Astrocyte (in vitro differentiated cells and primary cell): Measurements from ENCODE around the gene RPGR. TPM values are rescaled to one million over a fixed set of nuclear protein-coding genes. Genes with fewer than 3 reads are reported as not detected.

Experiments
- DNase-seq: peaks from one replicate; pipeline ENCODE4 v3.0.0-alpha.2; 2010; ENCODE audit warnings: low read depth
- FAIRE-seq: peaks from 2 replicates; lab custom pipeline; 2011; peaks lifted over from hg19 to GRCh38; lab: Jason Lieb, UNC
- H2AFZ ChIP-seq: 2 replicates; pipeline ENCODE4 v1.6.0; 2012; ENCODE audit warnings: low read depth, low read length, inconsistent platforms
- H3K27ac ChIP-seq: 2 replicates; pipeline ENCODE4 v1.5.1; 2011; ENCODE audit warnings: low read depth, low read length, inconsistent platforms
- H3K27me3 ChIP-seq: 2 replicates; pipeline ENCODE4 v1.6.0; 2011; ENCODE audit warnings: low read length, inconsistent platforms; ENCODE audit not compliant: insufficient read depth
- H3K36me3 ChIP-seq: 2 replicates; pipeline ENCODE4 v1.5.1; 2011; ENCODE audit warnings: low read length, inconsistent platforms; ENCODE audit not compliant: insufficient read depth
- H3K4me1 ChIP-seq: 2 replicates; pipeline ENCODE4 v1.5.1; 2011; ENCODE audit warnings: low read length, inconsistent platforms; ENCODE audit not compliant: insufficient read depth
- H3K4me2 ChIP-seq: 2 replicates; pipeline ENCODE4 v1.6.0; 2012; ENCODE audit warnings: low read length, inconsistent platforms
- H3K4me3 ChIP-seq: 2 replicates; pipeline ENCODE4 v1.5.1; 2011; ENCODE audit warnings: low read depth, mild to moderate bottlenecking, low read length, inconsistent platforms; ENCODE audit not compliant: insufficient read depth
- H3K79me2 ChIP-seq: 2 replicates; pipeline ENCODE4 v1.6.0; 2012; ENCODE audit warnings: mild to moderate bottlenecking, low read length, inconsistent platforms; ENCODE audit not compliant: insufficient read depth
- H3K9ac ChIP-seq: 2 replicates; pipeline ENCODE4 v1.6.0; 2012; ENCODE audit warnings: mild to moderate bottlenecking, low read length, inconsistent platforms
- H3K9me3 ChIP-seq: 2 replicates; pipeline ENCODE4 v1.5.1; 2012; ENCODE audit warnings: low read depth, mild to moderate bottlenecking, low read length, inconsistent platforms; ENCODE audit not compliant: insufficient read depth
- H4K20me1 ChIP-seq: 2 replicates; pipeline ENCODE4 v1.6.0; 2012; ENCODE audit warnings: low read length, inconsistent platforms; ENCODE audit not compliant: insufficient read depth
- H3K27ac Mint-ChIP-seq: one replicate; pipeline ENCODE4 v1.8.0; 2021; ENCODE audit warnings: mild to moderate bottlenecking, mixed read lengths; ENCODE audit not compliant: unreplicated experiment
- H3K27me3 Mint-ChIP-seq: one replicate; pipeline ENCODE4 v1.8.0; 2021; ENCODE audit warnings: low read depth, mixed read lengths; ENCODE audit not compliant: unreplicated experiment
- H3K36me3 Mint-ChIP-seq: one replicate; pipeline ENCODE4 v1.8.0; 2021; ENCODE audit warnings: low read depth, mixed read lengths; ENCODE audit not compliant: unreplicated experiment
- H3K4me1 Mint-ChIP-seq: one replicate; pipeline ENCODE4 v1.8.0; 2021; ENCODE audit warnings: low read depth, mixed read lengths; ENCODE audit not compliant: unreplicated experiment
- H3K4me3 Mint-ChIP-seq: one replicate; pipeline ENCODE4 v1.8.0; 2021; ENCODE audit warnings: mild to moderate bottlenecking, moderate library complexity, mixed read lengths; ENCODE audit not compliant: unreplicated experiment
- H3K9me3 Mint-ChIP-seq: one replicate; pipeline ENCODE4 v1.8.0; 2021; ENCODE audit warnings: mild to moderate bottlenecking, mixed read lengths; ENCODE audit not compliant: unreplicated experiment
- EZH2 ChIP-seq: IDR thresholded peaks from 2 replicates; pipeline ENCODE4 v1.6.1; 2012; ENCODE audit warnings: mild to moderate bottlenecking, low read length, inconsistent platforms; ENCODE audit not compliant: insufficient read depth
- total RNA-seq: library from RNA; stranded (reverse); gene quantifications from 2 replicates; pipeline ENCODE4 v1.2.1, GENCODE V29; 2021
- TF ChIP-seq, protein P1 (sequence below): IDR thresholded peaks from 2 replicates; pipeline ENCODE4 v1.5.1; 2011; ENCODE audit warnings: low read depth, mild to moderate bottlenecking, inconsistent platforms, low read length, moderate library complexity; ENCODE audit not compliant: insufficient read depth

RPGR gene
- total RNA-seq, 1 donor from 2014 or later, result 6.3 TPM

DNA sequence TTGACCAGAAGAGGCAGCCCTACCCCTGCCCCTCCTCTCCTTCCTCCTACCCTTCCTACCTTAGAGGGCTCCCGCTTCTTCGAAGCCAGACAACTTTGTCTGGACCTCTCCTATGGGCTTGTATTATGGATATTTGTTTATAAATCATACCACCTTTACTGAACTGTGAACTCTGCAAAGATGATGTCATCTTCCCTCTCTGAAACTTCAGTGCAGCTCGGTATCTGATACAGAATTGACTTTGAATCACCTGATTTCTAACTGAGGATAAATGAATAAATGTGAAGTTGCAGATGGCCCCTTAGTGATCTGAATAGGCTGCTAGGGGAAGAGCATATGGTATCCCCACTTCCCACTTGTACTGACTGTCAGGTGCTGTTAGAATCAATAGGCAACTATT, 24.0 kb upstream of the RPGR start:
- Histone ChIP-seq H3K4me2 (no peak overlapping the region), H4K20me1 (no peaks in the 10 kb centered on the region), H3K9ac (no peak overlapping the region), H3K4me3 (no peak overlapping the region), H3K27me3 (no peaks in the 10 kb centered on the region), H3K27ac (no peak overlapping the region), H3K4me1 (no peaks in the 10 kb centered on the region), H3K36me3 (no peaks in the 10 kb centered on the region), H3K9me3 (no peaks in the 10 kb centered on the region), H3K79me2 (no peaks in the 10 kb centered on the region), H2AFZ (no peak overlapping the region)
- Mint-ChIP-seq H3K36me3 (no peaks in the 10 kb centered on the region), H3K4me3 (no peak overlapping the region), H3K27me3 (no peaks in the 10 kb centered on the region), H3K27ac (no peak overlapping the region), H3K9me3 (no peaks in the 10 kb centered on the region), H3K4me1 (peaks cover 2% of the 10 kb centered on the region)
- DNase-seq (no peak), FAIRE-seq (no peak)
- TF ChIP-seq, protein P1, sequence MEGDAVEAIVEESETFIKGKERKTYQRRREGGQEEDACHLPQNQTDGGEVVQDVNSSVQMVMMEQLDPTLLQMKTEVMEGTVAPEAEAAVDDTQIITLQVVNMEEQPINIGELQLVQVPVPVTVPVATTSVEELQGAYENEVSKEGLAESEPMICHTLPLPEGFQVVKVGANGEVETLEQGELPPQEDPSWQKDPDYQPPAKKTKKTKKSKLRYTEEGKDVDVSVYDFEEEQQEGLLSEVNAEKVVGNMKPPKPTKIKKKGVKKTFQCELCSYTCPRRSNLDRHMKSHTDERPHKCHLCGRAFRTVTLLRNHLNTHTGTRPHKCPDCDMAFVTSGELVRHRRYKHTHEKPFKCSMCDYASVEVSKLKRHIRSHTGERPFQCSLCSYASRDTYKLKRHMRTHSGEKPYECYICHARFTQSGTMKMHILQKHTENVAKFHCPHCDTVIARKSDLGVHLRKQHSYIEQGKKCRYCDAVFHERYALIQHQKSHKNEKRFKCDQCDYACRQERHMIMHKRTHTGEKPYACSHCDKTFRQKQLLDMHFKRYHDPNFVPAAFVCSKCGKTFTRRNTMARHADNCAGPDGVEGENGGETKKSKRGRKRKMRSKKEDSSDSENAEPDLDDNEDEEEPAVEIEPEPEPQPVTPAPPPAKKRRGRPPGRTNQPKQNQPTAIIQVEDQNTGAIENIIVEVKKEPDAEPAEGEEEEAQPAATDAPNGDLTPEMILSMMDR, result no peak
- TF ChIP-seq EZH2, result no peak

DNA sequence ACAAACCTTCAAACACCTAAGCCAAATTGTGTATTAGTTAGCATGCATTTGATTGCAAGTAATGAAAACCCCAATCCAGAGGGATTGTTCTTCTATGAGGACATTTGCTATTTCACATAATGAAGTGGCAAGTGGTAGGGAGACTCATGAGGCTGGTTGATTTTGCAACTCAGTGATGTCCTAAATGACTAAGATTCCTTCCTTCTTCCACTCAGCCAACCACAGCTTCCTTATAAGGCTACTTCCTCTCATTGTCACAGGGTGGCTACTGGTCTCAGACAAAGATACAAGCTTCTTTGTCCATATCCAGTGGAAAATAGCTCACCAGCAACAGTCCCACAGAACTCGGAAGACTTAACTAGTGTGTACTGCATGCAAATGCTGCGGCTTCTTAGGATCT, 19.8 kb upstream of the RPGR start:
- no peak overlapping the region for H3K4me2 ChIP-seq
- H3K27me3 Mint-ChIP-seq, result no peaks in the 10 kb centered on the region
- H3K27ac ChIP-seq, result no peak overlapping the region
- H4K20me1 ChIP-seq, result no peaks in the 10 kb centered on the region
- no peaks in the 10 kb centered on the region for H3K27me3 ChIP-seq
- H3K9me3 Mint-ChIP-seq, result no peaks in the 10 kb centered on the region
- no peak overlapping the region for H3K9ac ChIP-seq
- no peaks in the 10 kb centered on the region for H3K9me3 ChIP-seq
- no peak overlapping the region for H3K4me3 ChIP-seq
- H3K27ac Mint-ChIP-seq, result no peak overlapping the region
- DNase-seq, result peak; percentile 72
- H3K4me1 ChIP-seq, result no peaks in the 10 kb centered on the region
- H2AFZ ChIP-seq, result no peak overlapping the region
- no peaks in the 10 kb centered on the region for H3K36me3 Mint-ChIP-seq
- no peak overlapping the region for H3K4me3 Mint-ChIP-seq
- no peaks in the 10 kb centered on the region for H3K79me2 ChIP-seq
- TF ChIP-seq, protein P1, result no peak
- no peaks in the 10 kb centered on the region for H3K36me3 ChIP-seq
- FAIRE-seq, result no peak
- H3K4me1 Mint-ChIP-seq, result peaks cover 2% of the 10 kb centered on the region

DNA sequence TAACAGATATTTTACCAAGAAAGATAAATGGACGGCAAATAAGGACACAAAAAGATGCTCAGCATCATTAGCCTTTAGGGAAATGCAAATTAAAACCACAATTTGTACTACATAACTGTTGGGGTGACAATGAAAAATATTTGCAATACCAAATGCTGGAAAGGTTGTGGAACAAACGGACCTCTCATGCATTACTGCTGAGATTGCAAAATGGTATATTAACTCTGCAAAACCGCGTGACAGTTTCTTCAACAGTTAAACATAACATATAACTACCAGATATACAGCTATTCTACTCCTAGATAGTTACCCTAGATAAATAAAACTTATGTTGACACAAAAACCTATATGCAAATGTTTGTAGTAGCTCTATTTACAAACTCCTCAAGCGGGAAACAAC, 18.8 kb upstream of the RPGR start:
- H3K27me3 Mint-ChIP-seq, result no peaks in the 10 kb centered on the region
- H3K4me1 Mint-ChIP-seq, result peaks cover 2% of the 10 kb centered on the region
- H3K27ac ChIP-seq, result no peak overlapping the region
- H2AFZ ChIP-seq, result no peak overlapping the region
- H3K4me1 ChIP-seq, result no peaks in the 10 kb centered on the region
- H3K36me3 Mint-ChIP-seq, result no peaks in the 10 kb centered on the region
- no peak overlapping the region for H3K27ac Mint-ChIP-seq
- no peaks in the 10 kb centered on the region for H3K36me3 ChIP-seq
- FAIRE-seq (no peak), DNase-seq (no peak)
- H3K9ac ChIP-seq, result no peak overlapping the region
- H3K9me3 ChIP-seq, result no peaks in the 10 kb centered on the region
- H3K9me3 Mint-ChIP-seq, result no peaks in the 10 kb centered on the region
- no peaks in the 10 kb centered on the region for H3K79me2 ChIP-seq
- no peak for TF ChIP-seq EZH2
- TF ChIP-seq, protein P1, result no peak
- H4K20me1 ChIP-seq, result no peaks in the 10 kb centered on the region
- H3K4me3 Mint-ChIP-seq, result no peak overlapping the region
- H3K4me2 ChIP-seq, result no peak overlapping the region
- no peaks in the 10 kb centered on the region for H3K27me3 ChIP-seq
- H3K4me3 ChIP-seq, result no peak overlapping the region
